IPS-NIHi11 (cell line): Measurements from ENCODE around the gene HIBCH.
A peak's percentile ranks its signal among the peaks of the same experiment; 100 is the strongest.
"Not testable (repeated sequence)": the region's sequence is repeated elsewhere in the genome, so short reads cannot be mapped to it uniquely, and the experiment has no call there.

Source experiments
- DNase-seq: peaks from one replicate; pipeline ENCODE4 v3.0.0; 2012; ENCODE audit warnings: mixed read lengths, low spot score

The HIBCH gene

GRCh38 chr2:190304404-190304803 lies 15.2 kb downstream of the HIBCH start:
- no peak for DNase-seq

GRCh38 chr2:190303647-190304046 lies 16.0 kb downstream of the HIBCH start:
- no peak for DNase-seq

GRCh38 chr2:190302052-190302451 lies 17.6 kb downstream of the HIBCH start:
- DNase-seq = no peak

GRCh38 chr2:190301032-190301431 lies 18.6 kb downstream of the HIBCH start:
- DNase-seq = peak; percentile 8

- DNase-seq = not testable (repeated sequence)
These were observed 21.7 kb downstream of the HIBCH start for GRCh38 chr2:190297880-190298279.

GRCh38 chr2:190283783-190284182 lies 35.8 kb downstream of the HIBCH start:
- no peak for DNase-seq

DNA sequence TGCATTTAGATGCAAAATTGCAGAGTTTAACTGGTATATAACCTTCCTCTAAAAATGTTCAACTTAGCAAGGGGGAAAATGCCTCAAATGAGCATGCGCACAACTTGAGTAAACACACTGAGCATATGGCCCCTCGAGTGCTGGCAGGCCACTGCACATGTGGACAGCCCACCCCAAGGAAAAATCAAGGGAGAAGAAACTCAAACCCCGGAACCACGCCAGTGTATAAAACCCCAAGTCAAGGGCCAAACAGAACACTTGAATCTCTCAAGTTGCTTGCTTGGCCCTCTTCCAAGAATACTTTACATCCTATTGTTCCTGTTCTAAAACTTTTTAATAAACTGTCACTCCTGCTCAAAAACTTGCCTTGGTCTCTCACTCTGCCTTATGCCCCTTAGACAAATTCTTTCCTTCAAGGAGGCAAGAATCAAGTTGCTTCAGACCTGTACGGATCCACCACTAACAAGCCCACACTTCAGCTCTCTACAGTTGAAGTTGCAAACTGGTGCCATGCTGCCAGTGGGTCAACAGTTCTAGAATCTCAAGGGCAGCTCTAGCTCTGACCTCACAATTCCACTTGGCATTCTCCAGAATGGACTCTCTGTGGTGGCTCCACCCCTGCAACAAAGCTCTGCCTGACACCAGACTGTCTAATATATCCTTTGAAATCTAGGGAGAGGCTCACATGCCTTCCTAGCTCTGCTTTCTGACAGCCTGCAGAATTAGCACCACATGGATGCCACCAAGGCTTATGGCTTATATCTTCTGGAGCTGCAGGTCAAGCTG lies 38.9 kb downstream of the HIBCH start:
- no peak for DNase-seq

- not testable (repeated sequence) for DNase-seq
These were observed 40.1 kb downstream of the HIBCH start for GRCh38 chr2:190279256-190280134.

DNA sequence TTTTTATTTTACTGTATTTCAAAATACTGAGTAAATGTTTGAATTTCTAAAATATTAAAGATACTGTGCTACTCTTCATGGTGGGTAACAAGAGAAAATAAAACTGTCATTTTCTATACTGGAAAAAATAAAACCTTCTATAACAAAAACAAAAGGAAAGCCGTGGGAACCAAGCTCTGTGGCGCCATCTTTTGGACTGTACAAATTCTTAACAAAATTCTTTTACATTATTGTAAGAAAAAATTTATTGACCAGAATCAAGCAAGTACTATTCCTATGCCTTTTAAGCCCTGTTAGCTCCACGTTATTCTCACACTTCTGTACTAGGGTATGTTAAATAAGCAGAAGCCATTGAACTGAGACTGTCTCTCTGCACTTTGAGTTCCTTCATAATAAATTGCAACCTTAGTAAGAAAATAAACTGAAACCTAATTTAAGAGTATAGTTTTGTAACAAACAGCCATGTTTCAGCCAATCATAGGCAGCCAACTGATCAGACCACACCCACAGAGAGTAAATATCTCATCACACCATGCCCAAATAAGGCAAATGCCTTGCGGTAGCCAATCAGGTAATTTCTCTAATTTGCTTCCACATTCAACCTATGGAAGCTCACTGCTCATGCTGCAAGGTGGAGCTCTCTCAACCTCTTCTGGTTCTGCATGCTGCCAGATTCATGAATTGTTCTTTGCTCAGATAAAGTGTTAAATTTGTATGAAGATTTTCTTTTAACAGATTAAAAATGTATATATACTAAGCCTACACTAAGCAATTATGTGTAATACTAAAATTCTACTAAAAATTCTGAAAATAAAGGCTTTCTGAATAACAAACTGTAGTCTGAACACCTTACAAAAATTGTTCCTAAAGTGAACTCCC lies 42.2 kb downstream of the HIBCH start:
- peak; percentile 17 for DNase-seq

- DNase-seq = no peak
These were observed 47.2 kb downstream of the HIBCH start for GRCh38 chr2:190272457-190272842.

- DNase-seq = no peak
These were observed 47.7 kb downstream of the HIBCH start for GRCh38 chr2:190271783-190272456.

DNA sequence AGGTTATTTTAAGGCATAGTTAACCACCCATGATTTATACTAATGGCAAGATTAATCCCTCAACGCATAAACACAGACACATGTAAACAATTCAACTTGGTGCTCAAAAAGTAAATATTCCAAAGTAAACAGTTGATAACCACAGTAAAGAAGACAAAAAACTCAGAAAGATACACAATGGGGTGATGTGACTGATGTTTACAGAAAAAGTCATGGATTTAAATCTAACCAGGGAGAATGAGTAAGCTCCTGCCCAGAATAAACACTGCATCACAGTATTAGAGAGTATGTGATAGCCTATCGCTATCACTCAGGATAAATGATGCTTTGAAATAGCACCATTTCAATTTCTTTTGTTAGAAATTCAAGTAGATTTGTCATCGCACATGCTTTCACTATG lies 49.3 kb downstream of the HIBCH start:
- no peak for DNase-seq

DNA sequence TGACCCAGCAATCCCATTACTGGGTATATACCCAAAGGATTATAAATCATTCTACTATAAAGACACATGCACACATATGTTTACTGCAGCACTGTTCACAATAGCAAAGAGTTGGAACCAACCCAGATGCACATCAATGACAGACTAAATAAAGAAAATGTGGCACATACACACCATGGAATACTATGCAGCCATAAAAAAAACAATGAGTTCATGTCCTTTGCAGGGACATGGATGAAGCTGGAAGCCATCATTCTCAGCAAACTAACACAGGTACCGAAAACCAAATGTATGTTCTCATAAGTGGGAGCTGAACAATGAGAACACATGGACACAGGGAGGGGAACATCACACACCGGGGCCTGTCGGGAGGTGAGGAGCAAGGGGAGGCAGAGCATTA lies 49.9 kb downstream of the HIBCH start:
- not testable (repeated sequence) for DNase-seq

GRCh38 chr2:190267302-190267701 lies 52.3 kb downstream of the HIBCH start:
- DNase-seq = no peak

DNA sequence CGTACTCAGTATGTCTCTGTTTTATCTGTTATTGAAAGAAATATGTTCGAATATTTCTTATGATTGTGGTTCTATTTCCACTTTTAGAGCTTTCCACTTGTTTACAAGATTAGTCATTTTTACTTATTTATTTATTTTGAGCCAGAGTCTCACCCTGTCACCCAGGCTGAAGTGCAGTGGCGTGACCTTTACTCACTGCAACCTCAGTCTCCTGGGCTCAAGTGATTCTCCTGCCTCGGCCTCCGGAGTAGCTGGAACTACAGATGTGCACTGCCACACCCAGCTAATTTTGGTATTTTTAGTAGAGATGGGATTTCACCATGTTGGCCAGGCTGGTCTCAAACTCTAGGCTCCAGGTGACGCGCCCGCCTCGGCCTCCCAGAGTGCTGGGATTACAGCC lies 53.3 kb downstream of the HIBCH start:
- DNase-seq = no peak

- DNase-seq = no peak
These were observed 57.8 kb downstream of the HIBCH start for GRCh38 chr2:190261851-190262250.

DNA sequence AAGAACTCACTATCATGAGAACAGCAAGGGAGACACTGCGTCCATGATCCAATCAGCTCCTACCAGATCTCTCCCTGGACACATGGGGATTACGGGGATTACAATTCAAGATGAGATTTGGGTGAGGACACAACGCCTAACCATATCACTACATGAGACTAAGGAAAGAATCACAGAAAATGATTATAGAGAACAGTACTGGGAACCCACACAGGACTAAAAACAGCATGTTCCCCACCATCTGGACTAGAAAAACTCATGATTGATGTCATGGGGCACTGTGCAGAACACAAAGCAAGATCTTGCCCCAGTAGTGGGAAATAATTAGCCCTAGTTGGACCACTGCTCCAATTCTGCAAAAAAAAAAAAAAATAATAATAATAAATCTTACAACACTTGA lies 63.5 kb downstream of the HIBCH start:
- no peak for DNase-seq

DNA sequence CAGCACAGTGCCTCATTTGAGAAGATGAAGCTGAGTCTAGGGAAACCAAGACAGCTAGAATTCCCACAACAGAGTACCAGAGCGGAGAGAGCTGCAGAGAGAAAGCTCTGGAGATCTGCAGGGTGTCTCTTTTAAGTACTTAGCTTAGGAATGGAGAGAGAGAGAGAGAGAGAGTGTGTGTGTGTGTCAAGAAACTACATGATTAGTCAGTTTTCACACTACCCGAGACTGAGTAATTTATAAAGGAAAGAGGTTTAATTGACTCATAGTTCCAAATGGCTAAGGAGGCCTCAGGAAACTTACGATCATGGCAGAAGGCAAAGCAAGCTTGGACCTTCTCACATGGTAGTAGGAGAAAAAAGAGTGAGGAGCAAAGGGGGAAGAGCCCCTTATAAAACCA lies 64.0 kb downstream of the HIBCH start:
- no peak for DNase-seq

GRCh38 chr2:190254063-190254850 lies 65.4 kb downstream of the HIBCH start:
- no peak for DNase-seq

GRCh38 chr2:190250421-190250820 lies 69.2 kb downstream of the HIBCH start:
- no peak for DNase-seq

- DNase-seq = no peak
These were observed 84.0 kb downstream of the HIBCH start for GRCh38 chr2:190235551-190236075.
